B cell (primary cell): ENCODE data around the gene CCDC9B. TPM values are rescaled to one million over a fixed set of nuclear protein-coding genes. Genes with fewer than 3 reads are reported as not detected.
A peak's percentile ranks its signal among the peaks of the same experiment; 100 is the strongest.

Source experiments
- ATAC-seq: fragments of 200-7000 bp; cut with Tn5 transposase; one replicate; pipeline ENCODE4 v1.10.0; 2021; ENCODE audit warnings: low read depth, mild to moderate bottlenecking, moderate number of reproducible peaks, moderate library complexity
- CTCF ChIA-PET: fragments of 350-600 bp; sonication (Branson Sonifier 250); formaldehyde crosslinking; loops from one replicate; lab custom pipeline; 2021; ENCODE audit warnings: antibody characterized with exemption, inconsistent platforms; lab: Charles Lee
- POLR2A ChIA-PET: fragments of 350-600 bp; sonication (Branson Sonifier 250); formaldehyde crosslinking; loops from one replicate; lab custom pipeline; 2021; ENCODE audit warnings: antibody characterized with exemption; lab: Charles Lee
- DNase-seq: peaks from one replicate; pipeline ENCODE4 v3.0.0; 2013
- H2AFZ ChIP-seq: 2 replicates; pipeline ENCODE4 v1.6.1; 2012; ENCODE audit warnings: mild to moderate bottlenecking, low read depth, low read length; ENCODE audit not compliant: insufficient read depth, poor library complexity, severe bottlenecking
- H3K27ac ChIP-seq, 2 donors: 1 replicate in 1 of 2; 2 replicates in 1 of 2; pipeline ENCODE4 v1.5.1; 2012 to 2013; ENCODE audit warnings: low read length in 2 of 2, mild to moderate bottlenecking in 2 of 2, moderate library complexity in 1 of 2
- H3K27me3 ChIP-seq, 4 experiments: fragments of 200-600 bp in 1 of 4; sonication (generic) in 1 of 4; replicated peaks in 1 of 4; 1 replicate in 2 of 4; 2 replicates in 2 of 4; pipeline versions ENCODE4 v1.6.1 to v1.7.0; 2013 to 2016; ENCODE audit warnings: low read length in 3 of 4, mild to moderate bottlenecking in 2 of 4, mixed read lengths in 1 of 4, moderate library complexity in 1 of 4; ENCODE audit not compliant: insufficient read depth in 4 of 4, control insufficient read depth in 3 of 4; ENCODE audit errors: control extremely low read depth in 1 of 4
- H3K36me3 ChIP-seq, 2 experiments: replicated peaks in 1 of 2; 1 replicate in 1 of 2; 2 replicates in 1 of 2; pipeline versions ENCODE4 v1.6.1 to v1.7.1; 2013; ENCODE audit warnings: low read length in 1 of 2; ENCODE audit not compliant: insufficient read depth in 2 of 2, control insufficient read depth in 1 of 2; ENCODE audit errors: control extremely low read depth in 1 of 2, extremely low read depth in 1 of 2
- H3K4me1 ChIP-seq, 2 donors: fragments of 200-600 bp in 1 of 2; sonication (generic) in 1 of 2; 1 replicate in 1 of 2; 2 replicates in 1 of 2; pipeline versions ENCODE4 v1.5.1 to v1.6.1; 2013 to 2017; ENCODE audit warnings: low read length in 2 of 2; ENCODE audit not compliant: control insufficient read depth in 2 of 2, insufficient read depth in 2 of 2
- H3K4me2 ChIP-seq: replicated peaks from 2 replicates; pipeline ENCODE3; 2012; ENCODE audit warnings: mild to moderate bottlenecking, low read depth, low read length; ENCODE audit not compliant: poor library complexity, severe bottlenecking
- H3K4me3 ChIP-seq, 5 experiments: fragments of 200-600 bp in 1 of 5; sonication (generic) in 1 of 5; 1 replicate in 3 of 5; 2 replicates in 2 of 5; pipeline versions ENCODE4 v1.5.1 to v1.7.0; 2011 to 2016; ENCODE audit warnings: low read length in 4 of 5, mild to moderate bottlenecking in 4 of 5, low read depth in 2 of 5, control low read depth in 1 of 5, moderate library complexity in 1 of 5; ENCODE audit not compliant: insufficient read depth in 1 of 5; ENCODE audit errors: control extremely low read depth in 1 of 5, extremely low read depth in 1 of 5
- H3K79me2 ChIP-seq: fragments of 200-600 bp; sonication (generic); one replicate; pipeline ENCODE4 v1.6.0; 2016; ENCODE audit warnings: low read length; ENCODE audit not compliant: control insufficient read depth, insufficient read depth
- H3K9ac ChIP-seq: fragments of 200-600 bp; sonication (generic); 2 replicates; pipeline ENCODE4 v1.6.1; 2017; ENCODE audit warnings: mild to moderate bottlenecking, low read length, moderate library complexity
- H3K9me3 ChIP-seq, 3 donors: one replicate each; pipeline versions ENCODE4 v1.6.1 to v1.7.1; 2013; ENCODE audit warnings: low read length in 2 of 3; ENCODE audit not compliant: control insufficient read depth in 2 of 3, insufficient read depth in 1 of 3; ENCODE audit errors: control extremely low read depth in 1 of 3
- H4K20me1 ChIP-seq: 2 replicates; pipeline ENCODE4 v1.6.0; 2012; ENCODE audit warnings: mild to moderate bottlenecking, low read length; ENCODE audit not compliant: insufficient read depth, control insufficient read depth, poor library complexity, severe bottlenecking
- H3K27ac Mint-ChIP-seq: one replicate; pipeline ENCODE4 v1.8.0; 2021; ENCODE audit warnings: mixed read lengths
- H3K27me3 Mint-ChIP-seq: one replicate; pipeline ENCODE4 v1.8.0; 2021; ENCODE audit warnings: mixed read lengths
- H3K4me1 Mint-ChIP-seq: one replicate; pipeline ENCODE4 v1.8.0; 2021; ENCODE audit warnings: mixed read lengths
- H3K4me3 Mint-ChIP-seq: one replicate; pipeline ENCODE4 v1.8.0; 2021; ENCODE audit warnings: mixed read lengths
- H3K9me3 Mint-ChIP-seq: one replicate; pipeline ENCODE4 v1.8.0; 2022; ENCODE audit warnings: mixed read lengths; ENCODE audit not compliant: insufficient read depth
- EZH2 ChIP-seq: IDR thresholded peaks from 2 replicates; pipeline ENCODE4 v1.6.1; 2012; ENCODE audit warnings: borderline replicate concordance, low read depth, mild to moderate bottlenecking, moderate library complexity, low read length; ENCODE audit not compliant: insufficient read depth, poor library complexity, severe bottlenecking
- WGBS: methylation state at CpG from one replicate; pipeline ENCODE4 v1.1.5; 2013; ENCODE audit warnings: missing lambda C conversion rate; ENCODE audit not compliant: insufficient coverage; 5-methylcytosine and 5-hydroxymethylcytosine counted together
- intact Hi-C: fragments of 100-400 bp; cut with micrococcal nuclease; formaldehyde crosslinking; loops from one replicate; pipeline ENCODE4 v1.10.0; 2022
- polyA plus RNA-seq: library from polyadenylated mRNA; depleted of rRNA; stranded (reverse); fragments of >200 nt; gene quantifications from 2 replicates; pipeline ENCODE4 v1.2.3, GENCODE V29; 2012
- total RNA-seq, 2 donors: library from RNA; stranded (reverse); fragments of 120-200 nt in 1 of 2; gene quantifications; 1 replicate in 1 of 2; 2 replicates in 1 of 2; pipeline versions ENCODE4 v1.2.3 to v1.2.4, GENCODE V29; 2013 to 2022
- TF ChIP-seq, protein P1 (sequence below): fragments of 200-600 bp; IDR thresholded peaks from one replicate; pipeline ENCODE4 v1.8.0; 2022; ENCODE audit warnings: antibody characterized with exemption, mild to moderate bottlenecking

Gene CCDC9B
- total and polyA plus RNA-seq, 2 donors (not counting 1 experiment from before 2014, with no cell fraction given): 1.6 to 2.4 TPM

DNA sequence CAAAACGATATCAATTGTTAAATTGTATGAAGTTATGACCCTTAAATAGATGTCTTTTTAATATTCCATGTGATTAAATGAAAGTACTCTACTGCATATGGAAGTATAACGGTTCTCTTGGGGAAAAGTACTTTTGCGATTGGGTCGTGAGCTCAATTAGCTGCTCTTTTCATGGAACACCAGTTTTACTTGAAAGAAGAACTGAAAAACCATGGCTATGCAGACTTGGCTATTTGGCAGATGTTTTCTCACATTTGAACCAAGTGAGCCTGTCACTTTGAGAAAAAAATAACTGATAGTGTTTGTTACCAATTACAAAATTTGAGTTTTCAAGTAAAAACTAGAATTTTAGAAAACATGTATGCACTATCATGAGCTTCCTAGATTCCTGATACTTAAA, 23.2 kb downstream of the CCDC9B start:
- Mint-ChIP-seq H3K4me1 (peaks cover 27% of the 10 kb centered on the region), H3K27me3 (peaks cover 8% of the 10 kb centered on the region), H3K27ac (no peak overlapping the region), H3K9me3 (no peaks in the 10 kb centered on the region), H3K4me3 (no peak overlapping the region)
- H3K27ac ChIP-seq: no peak overlapping the region
- intact Hi-C loops: no loop called here
- POLR2A ChIA-PET: no interaction called here
- H4K20me1 ChIP-seq: no peaks in the 10 kb centered on the region
- 0% methylated on average over 3 of the region's 4 CpGs for WGBS
- no peak for ATAC-seq
- no peaks in the 10 kb centered on the region for H3K9me3 ChIP-seq
- H3K9ac ChIP-seq: no peak overlapping the region
- peaks cover 0 to 8% (median 4%) of the 10 kb centered on the region in 4 experiments for H3K27me3 ChIP-seq
- H3K4me2 ChIP-seq: peak overlapping the region; percentile 40
- no peak for TF ChIP-seq EZH2
- no peak overlapping the region for H3K4me3 ChIP-seq
- no peak overlapping the region for H2AFZ ChIP-seq
- no peak for DNase-seq
- H3K79me2 ChIP-seq: no peaks in the 10 kb centered on the region
- no peaks in the 10 kb centered on the region for H3K36me3 ChIP-seq
- peaks cover 17 to 32% of the 10 kb centered on the region in 2 donors for H3K4me1 ChIP-seq
- CTCF ChIA-PET: interaction anchor here (1.0 to 8.5 kb wide), 8 partner anchors 11 to 108 kb away, joined by 3 to 221 read pairs (median 7); partner anchors contain the start of gene CCDC9B

DNA sequence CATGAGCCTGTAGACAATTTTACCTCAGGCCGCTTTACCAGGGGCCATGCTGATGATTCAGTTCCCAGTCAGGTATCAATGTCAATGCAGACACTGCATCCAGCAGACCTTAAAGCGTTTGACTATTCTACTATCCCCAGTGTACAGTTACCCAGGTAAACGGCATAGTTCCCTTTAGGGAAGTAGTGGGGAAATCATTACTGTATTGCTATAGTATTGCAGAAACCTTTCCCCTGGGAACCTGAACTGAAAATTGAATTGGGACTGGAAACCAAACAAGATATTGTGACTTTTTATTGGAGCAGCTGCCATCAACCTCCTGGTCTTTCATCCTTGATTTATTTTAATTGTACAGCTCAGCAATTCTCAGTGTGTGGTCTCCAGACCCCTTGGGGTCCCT, 23.8 kb downstream of the CCDC9B start:
- intact Hi-C loops: no loop called here
- peaks cover 17 to 31% of the 10 kb centered on the region in 2 donors for H3K4me1 ChIP-seq
- no peaks in the 10 kb centered on the region for H3K79me2 ChIP-seq
- CTCF ChIA-PET: interaction anchor here (1.0 to 8.5 kb wide), 7 partner anchors 19 to 109 kb away, joined by 3 to 221 read pairs (median 7); partner anchors contain the start of gene CCDC9B
- Mint-ChIP-seq H3K4me1 (peaks cover 23% of the 10 kb centered on the region), H3K27me3 (peaks cover 8% of the 10 kb centered on the region), H3K27ac (no peak overlapping the region), H3K9me3 (no peaks in the 10 kb centered on the region), H3K4me3 (no peak overlapping the region)
- H4K20me1 ChIP-seq: no peaks in the 10 kb centered on the region
- POLR2A ChIA-PET: no interaction called here
- no peak overlapping the region for H3K4me3 ChIP-seq
- H3K9ac ChIP-seq: no peak overlapping the region
- H3K36me3 ChIP-seq: no peaks in the 10 kb centered on the region
- no peak for ATAC-seq
- H3K27me3 ChIP-seq: peaks cover 0 to 8% (median 4%) of the 10 kb centered on the region in 4 experiments
- WGBS: 100% methylated on average over 1 of the region's 3 CpGs
- no peak for DNase-seq
- H3K4me2 ChIP-seq: peak overlapping the region; percentile 40
- no peak for TF ChIP-seq EZH2
- TF ChIP-seq, protein P1, sequence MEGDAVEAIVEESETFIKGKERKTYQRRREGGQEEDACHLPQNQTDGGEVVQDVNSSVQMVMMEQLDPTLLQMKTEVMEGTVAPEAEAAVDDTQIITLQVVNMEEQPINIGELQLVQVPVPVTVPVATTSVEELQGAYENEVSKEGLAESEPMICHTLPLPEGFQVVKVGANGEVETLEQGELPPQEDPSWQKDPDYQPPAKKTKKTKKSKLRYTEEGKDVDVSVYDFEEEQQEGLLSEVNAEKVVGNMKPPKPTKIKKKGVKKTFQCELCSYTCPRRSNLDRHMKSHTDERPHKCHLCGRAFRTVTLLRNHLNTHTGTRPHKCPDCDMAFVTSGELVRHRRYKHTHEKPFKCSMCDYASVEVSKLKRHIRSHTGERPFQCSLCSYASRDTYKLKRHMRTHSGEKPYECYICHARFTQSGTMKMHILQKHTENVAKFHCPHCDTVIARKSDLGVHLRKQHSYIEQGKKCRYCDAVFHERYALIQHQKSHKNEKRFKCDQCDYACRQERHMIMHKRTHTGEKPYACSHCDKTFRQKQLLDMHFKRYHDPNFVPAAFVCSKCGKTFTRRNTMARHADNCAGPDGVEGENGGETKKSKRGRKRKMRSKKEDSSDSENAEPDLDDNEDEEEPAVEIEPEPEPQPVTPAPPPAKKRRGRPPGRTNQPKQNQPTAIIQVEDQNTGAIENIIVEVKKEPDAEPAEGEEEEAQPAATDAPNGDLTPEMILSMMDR: no peak
- H3K9me3 ChIP-seq: no peaks in the 10 kb centered on the region
- no peak overlapping the region for H3K27ac ChIP-seq
- no peak overlapping the region for H2AFZ ChIP-seq
